K562 (cell line): ENCODE results near the gene CREM. TPM values are rescaled to one million over a fixed set of nuclear protein-coding genes. Genes with fewer than 3 reads are reported as not detected.

Experiments
- ATAC-seq: fragments of 200-7000 bp; cut with Tn5 transposase; 3 replicates; pipeline ENCODE4 v1.9.1; 2020; ENCODE audit warnings: moderate library complexity
- BruUV-seq: library from RNA; stranded (reverse); fragments of 400-500 nt; replicated peaks from 2 replicates; lab custom pipeline; 2021; lab: Mats Ljungman, UMichigan
- CTCF ChIA-PET: fragments of 300-600 bp; formaldehyde crosslinking; extraction: SDS; loops from one replicate; lab custom pipeline; 2021; ENCODE audit warnings: low intra/inter-chr PET ratio; lab: Yijun Ruan, JAX
- POLR2A ChIA-PET: fragments of 300-600, 350-650 bp; sonication (Branson Sonifier 250); formaldehyde crosslinking; extraction: SDS; loops from one replicate; lab custom pipeline; 2021; ENCODE audit warnings: antibody characterized with exemption, inconsistent platforms; lab: Yijun Ruan, JAX
- DNase-seq, 4 experiments: peaks; one replicate each; pipeline versions ENCODE4 v3.0.0 to v3.0.0-alpha.2; 2011 to 2018; ENCODE audit warnings: low spot score in 3 of 4, mixed read lengths in 3 of 4; ENCODE audit errors: extremely low read depth in 1 of 4
- FAIRE-seq: peaks from 2 replicates; lab custom pipeline; 2011; peaks lifted over from hg19 to GRCh38; lab: Jason Lieb, UNC
- H2AFZ ChIP-seq: 2 replicates; pipeline ENCODE4 v1.6.0; 2011; ENCODE audit warnings: low read depth, low read length, control low read depth, inconsistent platforms
- H3K27ac ChIP-seq: fragments of 200-600 bp; 3 replicates; pipeline ENCODE4 v1.8.0; 2011; ENCODE audit warnings: low read depth, mild to moderate bottlenecking, control low read depth, inconsistent platforms, low read length, moderate library complexity, mixed read lengths; ENCODE audit errors: extremely low read depth
- H3K27me3 ChIP-seq, 2 experiments: fragments of 300-600 bp in 1 of 2; 2 replicates in 1 of 2; 3 replicates in 1 of 2; pipeline versions ENCODE4 v1.6.0 to v1.8.0; 2011; ENCODE audit warnings: inconsistent platforms in 2 of 2, low read length in 2 of 2, mild to moderate bottlenecking in 1 of 2, mixed read lengths in 1 of 2, moderate library complexity in 1 of 2; ENCODE audit not compliant: control insufficient read depth in 2 of 2, insufficient read depth in 2 of 2
- H3K36me3 ChIP-seq: fragments of 300-600 bp; 3 replicates; pipeline ENCODE4 v1.8.0; 2011; ENCODE audit warnings: mild to moderate bottlenecking, low read length, inconsistent platforms; ENCODE audit not compliant: control insufficient read depth, insufficient read depth
- H3K4me1 ChIP-seq, 2 experiments: fragments of 200-600 bp in 1 of 2; replicated peaks in 1 of 2; 2 replicates in 1 of 2; 3 replicates in 1 of 2; pipeline versions ENCODE4 v1.5.1 to v1.8.0; 2011; ENCODE audit warnings: inconsistent platforms in 2 of 2, low read length in 2 of 2, mild to moderate bottlenecking in 1 of 2, mixed read lengths in 1 of 2, moderate library complexity in 1 of 2; ENCODE audit not compliant: control insufficient read depth in 2 of 2, insufficient read depth in 2 of 2
- H3K4me2 ChIP-seq: 2 replicates; pipeline ENCODE4 v1.6.1; 2011; ENCODE audit warnings: low read length, control low read depth, inconsistent platforms, mixed read lengths; ENCODE audit not compliant: insufficient read depth
- H3K4me3 ChIP-seq: fragments of 200-600 bp; sonication (generic), shearing (Covaris generic); 2 replicates; pipeline ENCODE4 v1.5.1; 2016; ENCODE audit warnings: control low read depth, inconsistent platforms
- H3K79me2 ChIP-seq: fragments of 200-600 bp; 3 replicates; pipeline ENCODE4 v1.8.0; 2011; ENCODE audit warnings: low read length, inconsistent platforms; ENCODE audit not compliant: control insufficient read depth, insufficient read depth
- H3K9ac ChIP-seq, 2 experiments: 2 replicates each; pipeline versions ENCODE4 v1.6.0 to v1.6.1; 2011; ENCODE audit warnings: low read depth in 2 of 2, low read length in 2 of 2, control low read depth in 1 of 2, inconsistent platforms in 1 of 2, mild to moderate bottlenecking in 1 of 2, mixed read lengths in 1 of 2; ENCODE audit not compliant: insufficient read depth in 1 of 2
- H3K9me1 ChIP-seq: one replicate; pipeline ENCODE4 v1.6.0; 2011; ENCODE audit warnings: inconsistent platforms, mild to moderate bottlenecking, low read length, moderate library complexity; ENCODE audit not compliant: control insufficient read depth, insufficient read depth
- H3K9me3 ChIP-seq: replicated peaks from 2 replicates; pipeline ENCODE4 v1.5.1; 2011; ENCODE audit warnings: low read depth, low read length, inconsistent platforms; ENCODE audit not compliant: control insufficient read depth, insufficient read depth
- H4K20me1 ChIP-seq: replicated peaks from 2 replicates; pipeline ENCODE4 v1.6.1; 2011; ENCODE audit warnings: low read length, inconsistent platforms, mixed read lengths; ENCODE audit not compliant: control insufficient read depth, insufficient read depth
- WGBS: fragments of 100-300 bp; shearing (Covaris generic); methylation state at CpG from one replicate; pipeline ENCODE4 v1.1.6; 2016; ENCODE audit warnings: low coverage, mixed read lengths; ENCODE audit not compliant: insufficient coverage; ENCODE audit errors: missing lambda C conversion rate; 5-methylcytosine and 5-hydroxymethylcytosine counted together
- in situ Hi-C: fragments of 300-500 bp; cut with MboI; formaldehyde crosslinking; loops from 4 replicates; pipeline ENCODE4 v1.15.0; 2018; ENCODE audit warnings: inconsistent platforms, mixed read lengths
- intact Hi-C: fragments of 100-400 bp; cut with micrococcal nuclease; formaldehyde crosslinking; loops from 2 replicates; pipeline ENCODE4 v1.14.2; 2022
- polyA plus RNA-seq, 8 experiments: library from polyadenylated mRNA; depleted of rRNA in 4 of 8; stranded (reverse) in 5 of 8; unstranded in 3 of 8; fragments of >200 nt; fragmentation: Nextera tagmentation in 2 of 8; fragmentation: Illumina TruSeq in 1 of 8; extraction: Ambion mirVana in 2 of 8; extraction: Trizol in 1 of 8; gene quantifications; 2 replicates each; pipeline versions ENCODE4 v1.2.1 to v1.2.3, GENCODE V29; 2011 to 2014; ENCODE audit warnings: inconsistent platforms in 1 of 8, missing spikeins in 1 of 8
- total RNA-seq, 7 experiments: library from RNA; depleted of rRNA in 6 of 7; stranded (reverse); fragments of >200 nt in 6 of 7; fragmentation: Illumina TruSeq in 2 of 7; extraction: Trizol in 2 of 7; gene quantifications; 2 replicates each; pipeline versions ENCODE4 v1.2.1 to v1.2.3, GENCODE V29; 2011 to 2021; ENCODE audit warnings: low replicate concordance in 1 of 7
- TF ChIP-seq, protein P1 (sequence below): fragments of 250-450 bp; sonication (Bioruptor Pico); IDR thresholded peaks from 2 replicates; pipeline ENCODE4 v1.5.1; 2021; ENCODE audit warnings: mild to moderate bottlenecking
- TF ChIP-seq, protein P2 (sequence below), 3 experiments: IDR thresholded peaks in 2 of 3; conservative IDR thresholded peaks in 1 of 3; 2 replicates each; pipeline ENCODE4 v1.5.1; 2011 to 2012; ENCODE audit warnings: low read length in 3 of 3, mild to moderate bottlenecking in 3 of 3, control low read depth in 2 of 3, improper control_type of control experiment in 1 of 3, inconsistent platforms in 1 of 3, low read depth in 1 of 3, mixed read lengths in 1 of 3, moderate library complexity in 1 of 3; ENCODE audit not compliant: insufficient read depth in 2 of 3

The CREM gene
- total and polyA plus RNA-seq, 9 of the 15 experiments (the other 6 are each of a cell fraction or from before 2014, with no cell fraction given), result 39.1 to 70.2 (median 48.3) TPM

DNA sequence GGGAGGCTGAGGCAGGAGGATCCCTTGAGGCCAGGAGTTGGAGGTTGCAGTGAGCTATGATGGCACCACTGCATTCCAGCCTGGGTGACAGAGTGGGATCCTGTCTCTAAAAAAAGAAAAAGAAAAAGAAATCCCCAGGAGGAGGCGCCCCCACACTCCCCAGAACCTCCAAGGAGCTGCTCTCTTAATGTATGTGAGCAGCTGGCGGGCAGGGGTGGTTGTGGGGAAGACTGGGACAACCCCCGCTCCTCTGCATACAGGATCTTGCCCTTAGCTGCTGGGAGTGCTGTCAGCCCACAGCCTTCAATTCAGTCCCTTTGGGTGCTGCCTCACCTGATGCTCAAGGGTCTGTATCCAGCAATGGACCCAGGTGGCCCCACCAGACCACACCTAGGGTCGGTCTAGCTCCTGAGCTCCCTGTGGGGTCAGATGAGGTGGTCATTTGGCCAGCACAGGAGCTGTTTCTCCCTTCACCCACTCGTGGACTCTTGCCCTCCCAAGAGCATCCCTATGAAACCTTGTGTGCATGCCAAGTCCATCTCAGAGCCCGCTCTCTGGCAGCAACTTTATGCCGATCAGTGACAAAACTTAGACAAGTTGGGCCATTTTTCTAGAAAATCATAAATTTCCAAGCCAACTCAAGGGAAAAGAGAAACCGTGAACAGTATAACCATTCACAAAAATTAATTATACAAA, 97.5 kb downstream of the CREM start:
- no peak overlapping the region for H3K9ac ChIP-seq
- intact Hi-C loops, result no loop called here
- DNase-seq, result no peak
- TF ChIP-seq, protein P1, sequence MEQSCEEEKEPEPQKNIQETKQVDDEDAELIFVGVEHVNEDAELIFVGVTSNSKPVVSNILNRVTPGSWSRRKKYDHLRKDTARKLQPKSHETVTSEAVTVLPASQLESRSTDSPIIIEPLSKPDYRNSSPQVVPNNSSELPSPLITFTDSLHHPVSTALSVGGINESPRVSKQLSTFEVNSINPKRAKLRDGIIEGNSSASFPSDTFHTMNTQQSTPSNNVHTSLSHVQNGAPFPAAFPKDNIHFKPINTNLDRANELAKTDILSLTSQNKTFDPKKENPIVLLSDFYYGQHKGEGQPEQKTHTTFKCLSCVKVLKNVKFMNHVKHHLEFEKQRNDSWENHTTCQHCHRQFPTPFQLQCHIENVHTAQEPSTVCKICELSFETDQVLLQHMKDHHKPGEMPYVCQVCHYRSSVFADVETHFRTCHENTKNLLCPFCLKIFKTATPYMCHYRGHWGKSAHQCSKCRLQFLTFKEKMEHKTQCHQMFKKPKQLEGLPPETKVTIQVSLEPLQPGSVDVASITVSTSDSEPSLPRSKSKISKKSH (CRISPR knock-in tag), result no peak
- TF ChIP-seq, protein P2, sequence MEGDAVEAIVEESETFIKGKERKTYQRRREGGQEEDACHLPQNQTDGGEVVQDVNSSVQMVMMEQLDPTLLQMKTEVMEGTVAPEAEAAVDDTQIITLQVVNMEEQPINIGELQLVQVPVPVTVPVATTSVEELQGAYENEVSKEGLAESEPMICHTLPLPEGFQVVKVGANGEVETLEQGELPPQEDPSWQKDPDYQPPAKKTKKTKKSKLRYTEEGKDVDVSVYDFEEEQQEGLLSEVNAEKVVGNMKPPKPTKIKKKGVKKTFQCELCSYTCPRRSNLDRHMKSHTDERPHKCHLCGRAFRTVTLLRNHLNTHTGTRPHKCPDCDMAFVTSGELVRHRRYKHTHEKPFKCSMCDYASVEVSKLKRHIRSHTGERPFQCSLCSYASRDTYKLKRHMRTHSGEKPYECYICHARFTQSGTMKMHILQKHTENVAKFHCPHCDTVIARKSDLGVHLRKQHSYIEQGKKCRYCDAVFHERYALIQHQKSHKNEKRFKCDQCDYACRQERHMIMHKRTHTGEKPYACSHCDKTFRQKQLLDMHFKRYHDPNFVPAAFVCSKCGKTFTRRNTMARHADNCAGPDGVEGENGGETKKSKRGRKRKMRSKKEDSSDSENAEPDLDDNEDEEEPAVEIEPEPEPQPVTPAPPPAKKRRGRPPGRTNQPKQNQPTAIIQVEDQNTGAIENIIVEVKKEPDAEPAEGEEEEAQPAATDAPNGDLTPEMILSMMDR (IDR thresholded peaks at IDR 0.05 in 2 of 3, conservative IDR thresholded peaks at IDR 0.05 in 1 of 3; ENCODE audit: insufficient read depth in 2 of 3, low read depth in 1 of 3, low read length in 3 of 3), result peak in 1 of 3 experiments; percentile 8; a peak in 1 of 6 replicates
- H3K79me2 ChIP-seq, result no peaks in the 10 kb centered on the region
- no peak overlapping the region for H3K4me3 ChIP-seq
- no peaks in the 10 kb centered on the region for H3K4me1 ChIP-seq
- H3K27me3 ChIP-seq, result no peaks in the 10 kb centered on the region
- H4K20me1 ChIP-seq, result no peaks in the 10 kb centered on the region
- WGBS, result 39% methylated on average over 8 of the region's 8 CpGs
- no peak overlapping the region for H3K27ac ChIP-seq
- no TSS peak for BruUV-seq
- H3K36me3 ChIP-seq, result no peaks in the 10 kb centered on the region
- ATAC-seq, result peak; percentile 39; the same call in 1 of the 3 replicates
- no peaks in the 10 kb centered on the region; the same call in 1 of the 2 replicates for H3K9me3 ChIP-seq
- in situ Hi-C loops, result no loop called here
- ChIA-PET CTCF (no interaction called here), POLR2A (interaction anchor here (0.8 to 0.9 kb wide), 2 partner anchors 11 kb away, joined by 3 to 7 read pairs; no protein-coding TSS in a partner anchor)
- H2AFZ ChIP-seq, result no peak overlapping the region
- no peak for FAIRE-seq
- no peak overlapping the region for H3K4me2 ChIP-seq
- H3K9me1 ChIP-seq, result no peaks in the 10 kb centered on the region
